Umbilical cord (tissue), 2 donors: ENCODE measurements around the gene NDOR1. TPM values are rescaled to one million over a fixed set of nuclear protein-coding genes. Genes with fewer than 3 reads are reported as not detected.

Source experiments
- DNase-seq: peaks from one replicate; pipeline ENCODE4 v3.0.0-alpha.2; 2015; ENCODE audit warnings: low spot score
- total RNA-seq: library from RNA; depleted of rRNA; stranded (reverse); fragments of >200 nt; gene quantifications from one replicate; pipeline ENCODE4 v1.2.3, GENCODE V29; 2014; ENCODE audit warnings: low replicate concordance; ENCODE audit not compliant: insufficient read depth

Gene NDOR1
- total RNA-seq, 1 donor from 2014 or later = 0.72 TPM

DNA sequence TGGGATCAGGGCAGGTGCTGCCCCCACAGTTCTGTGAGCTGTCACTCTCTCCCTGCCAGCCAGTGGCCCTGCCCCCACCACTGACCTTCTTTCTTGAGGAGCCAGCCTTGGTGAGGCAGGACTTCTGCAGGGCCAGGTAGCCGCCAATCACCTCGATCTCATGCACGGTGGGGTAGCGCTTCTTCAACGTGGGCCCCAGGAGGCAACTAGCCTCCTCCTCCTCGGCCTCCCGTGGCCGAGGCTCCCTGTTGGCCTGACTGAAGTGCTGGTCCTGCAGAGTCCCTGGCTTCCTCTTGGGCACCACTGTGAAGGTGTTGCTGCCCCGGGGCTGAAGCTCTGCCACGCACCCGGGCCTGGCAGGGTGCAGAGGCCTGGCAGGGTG lies 6.6 kb upstream of the NDOR1 start:
- no peak for DNase-seq

DNA sequence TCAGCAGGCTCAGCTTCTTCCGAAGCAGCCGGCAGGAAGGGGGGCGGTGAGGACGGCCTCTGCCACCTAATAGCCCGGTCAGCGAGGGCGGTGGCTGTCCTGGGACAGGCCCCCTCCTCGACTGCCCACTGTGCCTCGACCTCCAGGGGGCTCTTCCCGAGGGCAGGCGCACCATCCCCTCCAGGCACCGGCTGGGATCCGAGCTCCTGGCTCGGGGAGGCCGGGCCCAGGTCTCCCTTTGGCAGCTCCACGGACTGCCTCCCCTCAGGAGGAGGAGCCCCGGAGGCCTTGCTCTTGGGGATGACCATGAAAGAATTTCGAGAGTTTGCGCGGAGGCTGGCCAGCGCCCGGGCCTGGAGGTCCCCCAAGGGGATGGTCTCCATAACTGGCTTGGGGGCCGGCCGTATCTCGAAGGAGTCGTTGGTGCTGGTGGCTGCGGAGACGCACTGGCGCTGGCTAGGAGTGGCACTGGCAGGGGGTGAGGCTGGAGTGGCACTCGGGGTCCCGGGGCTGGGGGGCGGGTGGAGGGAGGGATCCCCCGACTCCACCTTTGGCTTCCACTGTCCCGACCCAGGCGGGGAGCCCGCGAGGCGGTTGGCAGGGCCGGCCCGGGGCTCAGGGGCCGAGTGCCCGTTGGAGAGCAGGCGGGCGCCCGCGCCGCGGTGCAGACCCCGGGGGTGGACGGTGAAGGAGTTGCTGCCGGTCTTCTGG lies 5.9 kb upstream of the NDOR1 start:
- peak; percentile 38 for DNase-seq

DNA sequence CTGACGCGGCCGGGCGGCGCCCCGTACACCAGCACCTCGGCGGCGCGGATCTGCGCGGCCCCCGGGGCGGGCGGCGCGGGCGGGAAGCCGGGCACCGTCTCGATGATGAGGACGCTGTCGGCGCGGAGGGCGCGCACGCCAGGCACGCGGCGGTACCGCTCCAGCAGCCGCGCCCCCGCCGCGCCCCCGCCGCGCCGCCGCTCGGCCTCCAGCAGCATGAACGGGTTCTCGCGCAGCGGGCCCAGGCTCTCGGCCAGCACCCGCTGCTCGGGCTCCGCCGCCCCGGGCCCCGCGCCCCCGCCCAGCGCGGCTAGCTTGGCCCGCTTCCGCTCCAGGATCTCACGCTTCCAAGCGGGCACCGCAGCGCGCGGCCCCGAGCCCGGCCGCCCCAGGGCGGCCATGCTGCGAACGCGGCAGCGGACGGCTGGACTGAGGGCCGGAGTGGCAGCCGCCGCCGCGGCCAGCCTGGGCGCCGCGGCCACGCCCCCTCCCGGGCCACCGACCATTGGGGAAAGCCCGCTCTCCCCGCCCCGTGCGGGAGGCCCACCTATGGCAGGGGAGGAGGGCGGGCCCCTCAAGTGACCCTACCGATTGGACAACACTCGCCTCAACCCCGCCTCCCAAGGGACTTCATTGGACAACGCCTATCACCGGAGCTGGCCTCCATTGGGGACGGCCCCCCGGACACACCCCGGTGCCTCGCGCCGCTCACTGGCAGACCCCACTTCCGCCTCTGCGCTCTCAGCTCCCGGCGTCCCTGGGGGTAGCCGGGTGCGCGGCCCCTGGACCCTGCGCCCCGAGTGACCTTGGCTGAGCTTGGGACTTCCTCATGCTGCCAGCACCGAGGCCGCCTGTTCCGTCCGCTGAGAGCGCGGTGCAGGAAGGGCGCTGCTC lies 4.9 kb upstream of the NDOR1 start, which contains the start of gene TPRN:
TSS of gene TPRN (minus strand) at position 431 of the 894 bp plus-strand sequence. CDS start at position 401, 30 bp downstream.
- peak; percentile 100 for DNase-seq

DNA sequence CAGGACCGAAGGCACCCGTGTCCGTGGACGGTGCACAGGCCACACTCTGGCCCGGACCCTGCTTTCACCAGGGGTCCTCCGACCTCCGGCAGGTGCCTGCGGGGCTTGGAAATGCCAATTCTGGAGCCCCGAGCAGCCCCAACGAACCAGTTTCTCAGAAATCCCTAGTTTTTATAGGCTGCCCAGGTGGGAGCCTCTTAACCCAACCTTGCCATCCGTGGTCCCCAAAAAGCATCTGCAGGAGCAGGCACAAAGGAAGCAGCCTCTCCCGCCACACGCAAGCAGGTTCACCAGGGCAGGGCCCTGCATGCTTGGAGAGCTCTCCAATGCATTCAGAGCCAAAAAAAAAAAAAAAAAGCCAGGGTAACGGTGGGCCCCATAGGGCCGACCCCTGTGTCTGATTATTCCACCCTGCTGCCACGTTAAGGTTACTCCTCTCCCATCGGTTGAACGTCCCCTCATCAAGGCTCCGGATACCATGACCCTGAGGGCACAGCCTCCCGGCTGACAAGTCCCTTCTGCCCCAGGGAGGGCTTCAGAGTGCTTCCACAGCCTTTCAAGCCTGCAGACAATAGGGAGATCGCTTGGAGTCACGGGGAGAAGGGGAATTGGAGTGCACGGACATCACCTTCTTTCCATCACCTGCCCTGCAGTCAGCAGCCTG lies 4.2 kb upstream of the NDOR1 start:
- no peak for DNase-seq

DNA sequence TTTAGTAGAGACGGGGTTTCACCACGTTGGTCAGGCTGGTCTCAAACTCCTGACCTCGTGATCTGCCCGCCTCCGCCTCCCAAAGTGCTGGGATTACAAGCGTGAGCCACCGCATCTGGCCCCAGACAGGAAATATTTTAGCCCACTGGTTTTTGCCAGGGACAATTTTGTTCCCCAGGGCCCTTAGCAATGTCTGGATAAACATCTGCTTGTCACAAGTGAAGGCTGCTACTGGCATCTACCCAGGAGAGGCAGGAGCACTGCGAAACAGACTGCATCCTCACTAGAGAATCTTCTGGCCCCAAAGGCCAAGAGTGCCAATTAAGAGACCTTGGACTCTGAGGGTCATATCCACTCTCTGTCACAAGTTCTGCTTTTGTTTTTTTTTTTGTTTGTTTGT lies 2.5 kb upstream of the NDOR1 start:
- no peak for DNase-seq

DNA sequence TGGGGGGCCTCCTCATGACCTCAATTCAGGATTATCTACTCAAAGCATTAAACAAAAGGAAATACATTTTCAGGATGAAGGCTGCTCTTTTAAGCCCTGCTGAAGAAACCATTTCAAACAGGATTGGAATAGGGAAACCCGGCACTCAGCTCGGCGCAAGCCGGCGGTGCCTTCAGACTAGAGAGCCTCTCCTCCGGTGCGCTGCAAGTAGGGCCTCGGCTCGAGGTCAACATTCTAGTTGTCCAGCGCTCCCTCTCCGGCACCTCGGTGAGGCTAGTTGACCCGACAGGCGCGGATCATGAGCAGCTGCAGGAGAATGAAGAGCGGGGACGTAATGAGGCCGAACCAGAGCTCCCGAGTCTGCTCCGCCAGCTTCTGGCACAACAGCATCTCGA lies 772 bp upstream of the NDOR1 start:
- no peak for DNase-seq

DNA sequence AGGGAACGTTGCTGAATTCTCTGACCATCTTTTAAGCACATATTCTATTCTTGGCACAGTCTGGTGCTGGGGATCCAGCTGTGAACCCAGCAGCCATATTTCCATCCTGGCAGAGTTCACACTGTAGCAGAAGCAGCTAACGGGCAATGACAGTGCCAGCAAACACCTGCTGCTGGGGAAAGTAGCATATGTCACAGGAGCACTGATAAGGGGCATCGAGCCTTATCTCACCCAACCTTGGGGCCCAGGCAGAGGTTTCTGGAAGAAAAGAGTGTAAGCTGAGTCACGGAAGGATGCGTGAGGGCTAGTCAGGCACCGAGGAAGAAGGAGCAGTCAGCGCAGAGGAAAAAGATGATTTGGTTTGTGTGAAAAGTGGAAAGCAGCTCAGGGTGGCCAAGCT lies 1.1 kb downstream of the NDOR1 start:
- DNase-seq = no peak

DNA sequence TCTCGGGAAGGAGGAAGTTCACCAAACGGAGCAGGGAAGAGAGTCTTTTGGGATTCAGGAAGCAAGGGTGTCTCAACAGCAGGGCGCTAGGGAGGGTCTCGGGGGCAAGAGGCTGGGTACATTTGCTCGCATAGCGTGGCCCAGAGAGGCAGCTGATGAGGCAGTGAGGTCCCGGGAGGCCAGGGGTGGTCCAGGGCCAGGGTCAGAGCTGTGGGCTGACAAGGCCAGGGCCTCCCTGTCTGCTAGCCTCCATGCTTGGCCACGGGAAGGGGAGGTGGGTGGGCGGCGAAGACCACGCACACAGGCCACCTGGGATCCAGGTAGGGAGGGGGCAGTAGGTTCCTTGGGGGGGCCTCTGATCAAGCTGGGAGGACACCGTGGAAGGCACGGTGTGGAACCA lies 6.0 kb downstream of the NDOR1 start:
- no peak for DNase-seq

DNA sequence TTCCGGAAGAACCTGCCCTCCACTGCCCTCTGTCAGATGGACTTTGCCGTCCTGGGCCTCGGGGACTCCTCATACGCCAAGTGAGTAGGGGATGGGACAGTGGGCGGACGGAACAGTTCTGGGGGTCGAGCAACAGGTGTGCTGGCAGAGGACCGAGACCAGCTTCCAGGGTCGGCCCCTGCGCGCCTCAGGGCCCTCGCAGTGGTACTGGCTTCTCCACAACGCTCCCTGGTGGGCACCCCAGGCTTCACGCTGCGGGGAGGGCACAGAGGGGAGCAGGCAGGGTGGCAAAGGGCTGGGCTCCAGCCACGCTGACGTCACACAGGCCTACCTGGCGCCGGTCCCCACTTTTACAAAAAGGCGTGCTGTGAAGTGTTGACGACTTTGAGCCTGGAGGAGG lies 7.0 kb downstream of the NDOR1 start:
- DNase-seq = no peak

DNA sequence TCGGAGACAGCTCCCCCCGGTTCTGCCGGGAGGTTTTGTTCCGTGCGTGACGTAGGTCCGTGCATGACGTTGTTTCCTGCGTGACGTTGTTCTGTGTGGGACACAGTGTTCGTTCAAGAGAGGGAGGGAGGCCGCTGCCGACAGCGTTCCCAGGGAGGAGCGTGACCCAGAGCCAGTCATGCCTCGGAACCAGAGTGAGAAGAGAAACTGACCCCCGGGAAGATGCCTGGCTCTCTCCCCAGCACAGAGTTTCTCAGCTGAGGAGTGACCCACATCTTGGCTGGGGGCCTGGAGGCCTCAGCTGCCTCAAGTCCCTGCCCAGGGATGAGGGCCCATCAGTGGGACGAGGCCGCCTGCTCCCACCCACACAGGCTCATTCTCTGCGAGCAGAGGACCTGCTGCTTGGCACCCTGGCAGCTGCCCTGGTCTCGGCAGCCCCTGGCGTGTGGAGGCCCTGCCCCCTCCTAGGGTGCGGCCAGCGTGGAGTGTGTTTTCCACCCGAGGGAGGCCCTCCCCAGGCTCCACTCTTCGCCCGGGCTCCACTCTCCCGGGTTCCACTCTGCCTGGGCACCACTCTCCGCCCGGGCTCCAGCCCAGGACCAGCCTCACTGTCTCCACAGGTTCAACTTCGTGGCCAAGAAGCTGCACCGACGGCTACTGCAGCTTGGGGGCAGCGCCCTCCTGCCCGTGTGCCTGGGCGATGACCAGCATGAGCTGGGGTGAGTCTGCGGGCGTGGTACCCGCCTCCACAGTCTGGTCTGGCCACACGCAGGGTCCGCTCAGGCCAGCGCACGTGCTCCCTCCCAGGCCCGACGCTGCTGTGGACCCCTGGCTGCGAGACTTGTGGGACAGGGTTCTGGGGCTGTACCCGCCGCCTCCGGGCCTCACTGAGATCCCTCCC lies 7.9 kb downstream of the NDOR1 start:
- no peak for DNase-seq

DNA sequence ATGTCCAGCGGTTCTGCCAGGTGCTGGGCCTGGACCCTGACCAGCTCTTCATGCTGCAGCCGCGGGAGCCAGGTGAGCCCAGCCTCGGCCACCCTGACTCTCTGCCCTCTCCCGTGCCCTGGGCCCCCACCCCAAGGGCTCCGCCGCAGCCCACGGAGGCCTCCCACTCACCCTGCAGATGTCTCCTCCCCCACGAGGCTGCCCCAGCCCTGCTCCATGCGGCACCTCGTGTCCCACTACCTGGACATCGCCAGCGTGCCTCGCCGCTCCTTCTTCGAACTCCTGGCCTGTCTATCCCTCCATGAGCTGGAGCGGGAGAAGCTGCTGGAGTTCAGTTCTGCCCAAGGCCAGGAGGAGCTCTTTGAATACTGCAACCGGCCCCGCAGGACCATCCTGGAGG lies 9.1 kb downstream of the NDOR1 start:
- no peak for DNase-seq

DNA sequence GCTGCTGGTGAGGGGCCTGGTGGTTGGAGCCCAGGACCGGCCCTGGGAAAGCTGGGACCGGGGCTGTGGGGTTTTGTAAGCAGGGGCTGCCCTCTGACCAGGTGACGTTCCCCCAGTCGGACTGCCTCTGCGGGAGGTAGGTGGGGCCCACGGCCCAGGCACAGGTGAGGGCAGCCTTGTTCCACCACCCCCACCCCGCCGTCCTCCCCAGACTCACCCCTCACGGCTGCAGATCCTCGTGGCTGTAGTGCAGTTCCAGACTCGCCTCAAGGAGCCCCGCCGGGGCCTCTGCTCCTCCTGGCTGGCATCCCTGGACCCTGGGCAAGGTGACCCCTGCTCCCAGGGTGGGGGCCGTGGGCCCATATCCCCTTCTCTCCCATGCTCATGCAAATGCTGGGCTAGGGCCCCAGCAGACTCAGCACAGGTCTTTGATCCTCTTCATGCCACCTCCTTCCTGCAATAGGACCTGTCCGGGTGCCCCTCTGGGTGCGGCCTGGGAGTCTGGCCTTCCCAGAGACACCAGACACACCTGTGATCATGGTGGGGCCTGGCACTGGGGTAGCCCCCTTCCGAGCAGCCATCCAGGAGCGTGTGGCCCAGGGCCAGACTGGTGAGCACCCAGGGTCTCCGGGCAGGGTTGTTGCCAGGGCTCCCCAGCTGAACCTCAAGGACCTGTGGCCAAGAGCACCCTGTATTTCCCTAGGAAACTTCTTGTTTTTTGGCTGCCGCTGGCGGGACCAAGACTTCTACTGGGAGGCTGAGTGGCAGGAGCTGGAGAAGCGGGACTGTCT lies 9.9 kb downstream of the NDOR1 start:
- DNase-seq = no peak

DNA sequence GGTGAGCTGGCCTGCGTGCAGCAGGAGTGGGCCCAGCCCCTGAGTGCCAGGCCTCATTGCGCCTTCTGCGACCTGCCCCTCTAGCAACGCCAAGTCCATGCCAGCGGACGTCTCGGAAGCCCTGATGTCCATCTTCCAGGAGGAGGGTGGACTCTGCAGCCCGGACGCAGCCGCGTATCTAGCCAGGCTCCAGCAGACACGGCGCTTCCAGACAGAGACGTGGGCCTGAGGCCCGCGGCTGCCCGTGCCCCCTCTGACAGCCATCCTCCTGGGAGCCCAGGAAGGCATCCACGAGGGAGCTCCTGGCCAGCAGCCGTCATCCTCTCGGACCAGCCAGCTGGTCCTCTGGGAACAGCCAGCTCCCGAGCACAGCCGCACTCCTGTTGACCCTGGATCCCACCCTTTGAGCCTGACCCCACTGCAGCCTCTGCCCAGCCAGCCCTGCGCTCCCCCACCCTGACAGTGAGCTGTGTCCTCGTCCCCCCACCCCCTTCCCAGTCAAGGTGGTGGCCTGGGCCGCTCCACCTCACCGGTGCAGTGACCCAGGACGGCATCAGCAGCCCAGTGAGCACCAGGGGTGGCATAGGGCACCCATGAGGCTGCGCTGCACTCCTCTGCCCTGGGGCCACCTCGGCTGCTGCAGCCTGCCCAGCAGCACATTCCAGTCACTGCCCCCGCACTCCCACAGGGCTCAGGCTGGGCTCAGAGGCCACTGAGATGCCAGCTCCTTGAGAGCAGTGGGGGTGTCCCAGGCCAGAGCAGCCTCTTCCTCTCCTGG lies 10.9 kb downstream of the NDOR1 start:
- no peak for DNase-seq

DNA sequence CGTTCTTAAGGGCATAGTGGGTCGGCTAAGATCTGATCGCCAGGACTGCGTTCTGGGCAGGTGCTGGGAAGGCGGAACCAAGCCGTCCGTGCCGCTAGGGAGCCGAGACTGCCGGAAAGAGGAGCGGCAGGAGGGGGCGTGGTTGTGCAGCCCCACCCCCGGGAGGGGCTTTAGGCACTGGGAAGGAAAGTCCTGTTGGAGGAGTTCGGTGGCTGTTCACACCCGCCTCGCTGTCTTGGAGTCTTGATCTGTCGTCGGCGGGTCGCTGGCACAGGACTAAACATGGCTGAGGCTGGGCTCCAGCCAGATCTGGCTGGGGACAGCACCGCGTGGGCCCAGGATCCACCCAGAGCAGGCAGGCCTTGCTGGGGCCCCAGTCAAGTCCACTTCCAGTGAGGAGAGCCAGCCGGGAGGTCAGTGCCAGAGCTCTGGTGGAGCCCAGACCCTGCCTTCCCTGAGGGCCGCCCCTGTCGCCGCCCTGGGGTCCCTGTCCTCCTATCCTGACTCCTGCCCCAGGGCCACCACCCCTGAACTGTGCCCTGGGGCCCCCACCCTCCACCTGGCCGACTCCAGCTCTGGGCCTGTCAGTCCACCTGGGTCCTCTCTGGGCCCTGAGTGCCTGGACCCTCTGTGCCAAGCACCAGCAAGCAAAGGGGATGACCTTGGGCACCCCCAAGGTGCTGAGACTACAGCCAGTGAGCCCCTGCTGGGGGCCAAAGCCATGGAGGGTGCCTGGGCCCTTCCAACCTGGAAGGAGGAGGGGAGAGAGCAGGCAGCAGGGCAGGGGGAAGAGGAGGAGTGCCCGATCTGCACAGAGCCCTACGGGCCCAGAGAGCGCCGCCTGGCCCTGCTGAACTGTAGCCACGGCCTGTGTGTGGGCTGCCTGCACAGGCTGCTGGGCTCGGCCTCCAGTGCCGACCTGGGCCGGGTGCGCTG lies 12.0 kb downstream of the NDOR1 start:
- DNase-seq = peak; percentile 29

DNA sequence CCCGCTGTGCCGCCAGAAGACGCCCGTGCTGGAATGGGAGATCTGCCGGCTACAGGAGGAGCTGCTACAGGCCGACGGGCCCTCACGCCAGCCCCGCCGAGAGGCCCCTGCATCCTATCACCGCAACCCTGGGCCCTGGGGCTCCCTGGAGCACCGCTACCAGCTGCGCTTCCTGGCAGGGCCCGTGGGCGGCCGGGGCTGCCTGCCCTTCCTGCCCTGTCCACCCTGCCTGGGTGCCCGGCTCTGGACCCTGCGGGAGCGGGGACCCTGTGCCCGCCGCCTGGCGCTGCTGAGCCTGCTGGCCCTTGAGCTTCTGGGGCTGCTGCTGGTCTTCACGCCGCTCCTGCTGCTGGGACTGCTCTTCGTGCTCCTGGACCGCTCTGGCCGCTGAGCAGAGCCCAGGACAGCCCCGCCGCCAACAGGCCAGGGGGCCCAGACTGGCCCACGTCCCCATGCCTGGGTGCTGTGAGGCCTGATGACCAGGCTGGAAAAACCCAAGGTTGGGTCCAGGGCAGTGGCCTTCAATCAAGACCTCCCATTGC lies 12.8 kb downstream of the NDOR1 start:
- DNase-seq = no peak

DNA sequence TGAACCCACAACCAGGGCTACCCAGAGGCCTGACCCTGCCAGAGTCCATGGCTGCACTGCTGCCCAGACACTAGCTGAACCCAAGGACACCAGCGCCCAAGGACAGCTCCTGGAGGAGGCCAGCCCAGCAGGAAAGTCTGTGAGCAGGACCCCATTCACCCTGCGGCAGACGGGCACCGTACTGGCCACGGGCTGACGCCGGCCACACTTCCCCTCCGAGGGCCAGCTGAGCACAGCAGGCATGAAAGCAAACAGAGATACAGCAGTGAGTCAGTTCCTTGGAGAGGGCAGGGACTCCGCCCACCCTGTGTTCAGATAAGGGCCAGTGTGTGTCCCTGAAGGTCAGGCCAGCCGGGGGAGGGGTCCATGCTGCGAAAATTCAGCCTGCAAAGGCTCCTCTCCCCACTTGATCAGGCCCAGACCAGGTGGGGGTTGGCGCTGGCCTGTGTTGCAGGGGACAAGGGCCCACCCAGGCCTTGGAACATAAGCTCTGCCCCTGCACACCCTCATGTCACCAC lies 13.3 kb downstream of the NDOR1 start:
- no peak for DNase-seq

DNA sequence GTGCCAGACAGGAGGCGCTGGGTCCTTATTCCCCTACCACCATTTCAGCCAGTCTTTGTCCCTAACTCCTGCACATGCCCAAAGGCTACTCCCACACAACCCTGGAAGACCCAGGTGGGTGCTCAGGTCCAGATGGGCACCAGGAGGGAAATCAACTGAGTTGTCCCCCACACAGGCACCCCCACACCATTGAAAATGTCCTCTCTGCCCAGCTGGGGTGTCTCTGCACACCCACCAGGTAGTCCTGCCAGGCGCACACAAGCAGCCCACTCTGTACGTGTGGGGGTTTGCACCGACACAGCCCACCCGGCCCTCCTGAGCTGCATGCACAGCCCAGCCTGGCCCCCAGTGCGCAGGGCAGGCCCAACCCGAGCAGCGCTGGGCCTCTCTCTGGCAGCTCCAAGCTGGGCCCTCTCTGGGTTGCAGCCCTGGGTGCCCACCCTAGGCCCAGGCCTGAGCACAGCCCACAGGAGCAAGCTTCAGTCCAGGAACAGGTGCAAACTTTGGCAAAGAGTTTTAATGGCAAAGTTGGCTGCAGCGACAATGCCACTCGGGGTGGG lies 14.3 kb downstream of the NDOR1 start:
- DNase-seq = no peak
